HCT116 (cell line): ENCODE data around the gene LDLR. TPM values are rescaled to one million over a fixed set of nuclear protein-coding genes. Genes with fewer than 3 reads are reported as not detected.

Experiments used
- ATAC-seq: fragments of 200-7000 bp; cut with Tn5 transposase; 2 replicates; pipeline ENCODE4 v1.9.1; 2020; ENCODE audit warnings: mild to moderate bottlenecking, moderate library complexity
- BruUV-seq: library from RNA; stranded (reverse); fragments of 400-500 nt; replicated peaks from 2 replicates; lab custom pipeline; 2021; lab: Mats Ljungman, UMichigan
- CTCF ChIA-PET: fragments of 300-600 bp; sonication (Branson Sonifier 250); formaldehyde crosslinking; loops from one replicate; lab custom pipeline; 2021; ENCODE audit warnings: antibody characterized with exemption; lab: Charles Lee
- POLR2A ChIA-PET: fragments of 300-600, 350-600 bp; sonication (Branson Sonifier 250); formaldehyde crosslinking; loops from one replicate; lab custom pipeline; 2021; ENCODE audit warnings: antibody characterized with exemption; lab: Charles Lee
- RAD21 ChIA-PET, 2 experiments: fragments of 300-600 bp; sonication (Branson Sonifier 250); formaldehyde crosslinking; loops; one replicate each; lab custom pipeline; 2023; ENCODE audit warnings: low total read pairs in 2 of 2; ENCODE audit not compliant: uncharacterized antibody in 2 of 2, unreplicated experiment in 2 of 2, low non-redundant PET in 1 of 2; lab: Charles Lee
- DNase-seq: peaks from one replicate; pipeline ENCODE4 v3.0.0-alpha.2; 2010; ENCODE audit warnings: low read depth, low spot score
- H2AFZ ChIP-seq: fragments of 200-600 bp; shearing (Covaris generic), sonication (generic); 2 replicates; pipeline ENCODE4 v1.6.1; 2017; ENCODE audit warnings: low read depth, mixed run types, mixed read lengths, antibody characterized with exemption, low read length; ENCODE audit not compliant: poor library complexity, severe bottlenecking
- H3K27ac ChIP-seq: 2 replicates; pipeline ENCODE4 v1.5.1; 2012; ENCODE audit warnings: low read depth, low read length
- H3K27me3 ChIP-seq: fragments of 200-600 bp; sonication (generic); 2 replicates; pipeline ENCODE4 v1.6.1; 2016; ENCODE audit warnings: mixed run types, low read length, mixed read lengths; ENCODE audit not compliant: insufficient read depth
- H3K36me3 ChIP-seq, 2 experiments: fragments of 200-500 bp in 1 of 2; fragments of 200-600 bp in 1 of 2; sonication (Bioruptor generic) in 1 of 2; sonication (generic) in 1 of 2; 2 replicates each; pipeline versions ENCODE4 v1.5.1 to v1.6.1; 2014 to 2016; ENCODE audit warnings: low read length in 2 of 2, inconsistent platforms in 1 of 2, mixed read lengths in 1 of 2, mixed run types in 1 of 2; ENCODE audit not compliant: insufficient read depth in 2 of 2, control insufficient read depth in 1 of 2
- H3K4me1 ChIP-seq, 2 experiments: fragments of 200-600 bp in 1 of 2; sonication (generic) in 1 of 2; 2 replicates each; pipeline versions ENCODE4 v1.5.1 to v1.6.1; 2012 to 2017; ENCODE audit warnings: low read length in 2 of 2, inconsistent platforms in 1 of 2, mild to moderate bottlenecking in 1 of 2, mixed read lengths in 1 of 2, mixed run types in 1 of 2, moderate library complexity in 1 of 2; ENCODE audit not compliant: insufficient read depth in 2 of 2, control insufficient read depth in 1 of 2
- H3K4me2 ChIP-seq: fragments of 200-600 bp; sonication (generic); 2 replicates; pipeline ENCODE4 v1.6.1; 2017; ENCODE audit warnings: mixed run types, low read length, mixed read lengths
- H3K4me3 ChIP-seq, 2 experiments: fragments of 200-600 bp in 1 of 2; sonication (generic) in 1 of 2; replicated peaks in 1 of 2; 2 replicates each; pipeline ENCODE4 v1.5.1; 2011 to 2016; ENCODE audit warnings: low read length in 2 of 2, control low read depth in 1 of 2, low read depth in 1 of 2, mild to moderate bottlenecking in 1 of 2, mixed read lengths in 1 of 2, mixed run types in 1 of 2
- H3K79me2 ChIP-seq: fragments of 200-600 bp; sonication (generic); 2 replicates; pipeline ENCODE4 v1.6.1; 2017; ENCODE audit warnings: mild to moderate bottlenecking, mixed run types, low read length, moderate library complexity, mixed read lengths; ENCODE audit not compliant: insufficient read depth
- H3K9ac ChIP-seq: fragments of 200-600 bp; sonication (generic); 2 replicates; pipeline ENCODE4 v1.6.1; 2016; ENCODE audit warnings: low read length, mixed read lengths
- H3K9me2 ChIP-seq: fragments of 200-600 bp; sonication (generic), shearing (Covaris generic); 2 replicates; pipeline ENCODE4 v1.6.1; 2017; ENCODE audit warnings: mixed run types, mild to moderate bottlenecking, moderate library complexity; ENCODE audit not compliant: insufficient read depth
- H3K9me3 ChIP-seq, 2 experiments: fragments of 200-500 bp in 1 of 2; fragments of 200-600 bp in 1 of 2; sonication (Bioruptor generic) in 1 of 2; sonication (generic) in 1 of 2; 2 replicates each; pipeline ENCODE4 v1.6.1; 2014 to 2017; ENCODE audit warnings: low read length in 2 of 2, mixed read lengths in 2 of 2, inconsistent platforms in 1 of 2, low read depth in 1 of 2, mild to moderate bottlenecking in 1 of 2, mixed run types in 1 of 2, moderate library complexity in 1 of 2; ENCODE audit not compliant: control insufficient read depth in 1 of 2, insufficient read depth in 1 of 2
- H4K20me1 ChIP-seq: fragments of 200-600 bp; sonication (generic), shearing (Covaris generic); 2 replicates; pipeline ENCODE4 v1.6.1; 2017; ENCODE audit warnings: mixed run types, mild to moderate bottlenecking, moderate library complexity; ENCODE audit not compliant: insufficient read depth
- ATF3 ChIP-seq: IDR thresholded peaks from 2 replicates; pipeline ENCODE4 v1.6.1; 2012
- CEBPB ChIP-seq: IDR thresholded peaks from 2 replicates; pipeline ENCODE4 v1.6.1; 2012; ENCODE audit warnings: low read depth
- CTCF ChIP-seq, 3 experiments: fragments of 200-600 bp in 1 of 3; sonication (generic) in 1 of 3; IDR thresholded peaks in 2 of 3; conservative IDR thresholded peaks in 1 of 3; 2 replicates each; pipeline ENCODE4 v1.5.1; 2012 to 2017; ENCODE audit warnings: low read depth in 2 of 3, low read length in 2 of 3, antibody characterized with exemption in 1 of 3, borderline replicate concordance in 1 of 3, control low read depth in 1 of 3, mild to moderate bottlenecking in 1 of 3, mixed read lengths in 1 of 3, mixed run types in 1 of 3, moderate library complexity in 1 of 3; ENCODE audit not compliant: insufficient read depth in 1 of 3
- EZH2 ChIP-seq: fragments of 200-600 bp; sonication (generic); IDR thresholded peaks from 2 replicates; pipeline ENCODE4 v1.6.1; 2017; ENCODE audit warnings: antibody characterized with exemption, mixed run types
- EZH2phosphoT487 ChIP-seq: fragments of 200-600 bp; IDR thresholded peaks from 2 replicates; pipeline ENCODE4 v1.6.1; 2018; ENCODE audit warnings: antibody characterized with exemption, borderline replicate concordance
- FOSL1 ChIP-seq: IDR thresholded peaks from 2 replicates; pipeline ENCODE4 v1.6.1; 2012; ENCODE audit warnings: low read depth
- JUND ChIP-seq: IDR thresholded peaks from 2 replicates; pipeline ENCODE4 v1.6.1; 2012
- MAX ChIP-seq: IDR thresholded peaks from 2 replicates; pipeline ENCODE4 v1.6.1; 2012
- REST ChIP-seq: IDR thresholded peaks from 2 replicates; pipeline ENCODE4 v1.6.1; 2012; ENCODE audit warnings: low read depth
- SIN3A ChIP-seq: IDR thresholded peaks from 2 replicates; pipeline ENCODE4 v1.6.1; 2012; ENCODE audit warnings: low read depth
- SRF ChIP-seq: IDR thresholded peaks from 2 replicates; pipeline ENCODE4 v1.6.1; 2012; ENCODE audit warnings: low read depth
- TCF7L2 ChIP-seq: IDR thresholded peaks from 2 replicates; pipeline ENCODE4 v1.7.0; 2011; ENCODE audit warnings: borderline replicate concordance, inconsistent platforms; ENCODE audit not compliant: insufficient read depth, insufficient read length; ENCODE audit errors: extremely low read depth
- YY1 ChIP-seq: IDR thresholded peaks from 2 replicates; pipeline ENCODE4 v1.6.1; 2011; ENCODE audit warnings: low read length, low read depth, moderate library complexity, mild to moderate bottlenecking; ENCODE audit not compliant: insufficient replicate concordance; ENCODE audit errors: extremely low read depth
- ZBTB33 ChIP-seq: IDR thresholded peaks from 2 replicates; pipeline ENCODE4 v1.6.1; 2011; ENCODE audit warnings: mild to moderate bottlenecking, low read length, moderate library complexity; ENCODE audit not compliant: insufficient replicate concordance; ENCODE audit errors: extremely low read depth
- ZFX ChIP-seq: fragments of 450-650 bp; IDR thresholded peaks from 2 replicates; pipeline ENCODE4 v1.6.1; 2017
- ZNF274 ChIP-seq: fragments of 200-500 bp; sonication (Bioruptor generic); IDR thresholded peaks from 2 replicates; pipeline ENCODE4 v1.6.1; 2014; ENCODE audit warnings: mild to moderate bottlenecking, low read depth, low read length, inconsistent platforms
- intact Hi-C: fragments of 100-400 bp; cut with micrococcal nuclease; formaldehyde crosslinking; loops from 2 replicates; pipeline ENCODE4 v1.10.0; 2022
- total RNA-seq: library from RNA; stranded (reverse); gene quantifications from one replicate; pipeline ENCODE4 v1.2.1, GENCODE V29; 2021; ENCODE audit not compliant: unreplicated experiment

The LDLR gene
- total RNA-seq, 1 experiment from 2014 or later, result 92.4 TPM

- Histone ChIP-seq H3K36me3 (no peaks in the 10 kb centered on the region; a peak in 1 of 4 replicates), H3K4me2 (no peak overlapping the region), H3K79me2 (no peaks in the 10 kb centered on the region), H3K27me3 (no peaks in the 10 kb centered on the region), H3K9me3 (no peaks in the 10 kb centered on the region), H3K9ac (no peak overlapping the region), H3K4me1 (0 out of 4 replicates have a peak, but pooled peaks cover 0 to 3% of the 10 kb centered on the region in 2 experiments), H2AFZ (no peak overlapping the region), H4K20me1 (no peaks in the 10 kb centered on the region), H3K9me2 (no peaks in the 10 kb centered on the region), H3K4me3 (no peak overlapping the region), H3K27ac (no peak overlapping the region)
- ChIA-PET RAD21 (no interaction called here), CTCF (no interaction called here), POLR2A (no interaction called here)
- BruUV-seq, result no TSS peak
- TF ChIP-seq MAX (no peak), ZBTB33 (no peak), YY1 (no peak), ZNF274 (no peak), CEBPB (no peak), SIN3A (no peak), ZFX (no peak), TCF7L2 (no peak), CTCF (IDR thresholded peaks at IDR 0.05 in 2 of 3, conservative IDR thresholded peaks at IDR 0.05 in 1 of 3; ENCODE audit: borderline replicate concordance in 1 of 3, insufficient read depth in 1 of 3, low read depth in 2 of 3, low read length in 2 of 3) (no peak), EZH2 (no peak), ATF3 (no peak), JUND (no peak), SRF (no peak), EZH2phosphoT487 (no peak), REST (no peak), FOSL1 (no peak)
- no peak for ATAC-seq
- DNase-seq, result no peak
- intact Hi-C loops, result no loop called here
Measured at GRCh38 chr19:11073568-11073967, 15.7 kb upstream of the LDLR start.
